ENCODE results near the gene FHOD3.

GRCh38 chr18:36284268-36284667, 13.2 kb upstream of the FHOD3 start:
- TF ChIP-seq CTCF (conservative IDR thresholded peaks at IDR 0.05; ENCODE audit: low read depth, low read length), result no peak
- no peak for TF ChIP-seq EZH2 (IDR thresholded peaks at IDR 0.05; ENCODE audit: borderline replicate concordance, low read depth, low read length, poor library complexity, severe bottlenecking)

Measured in A673 (cell line).